Measurements from ENCODE around the gene IRF4. TPM values are rescaled to one million over a fixed set of nuclear protein-coding genes. Genes with fewer than 3 reads are reported as not detected.
A peak's percentile ranks its signal among the peaks of the same experiment; 100 is the strongest.

IRF4 gene
- total and polyA plus RNA-seq, 10 donors = 8.7 to 91.3 (median 46.3) TPM

DNA sequence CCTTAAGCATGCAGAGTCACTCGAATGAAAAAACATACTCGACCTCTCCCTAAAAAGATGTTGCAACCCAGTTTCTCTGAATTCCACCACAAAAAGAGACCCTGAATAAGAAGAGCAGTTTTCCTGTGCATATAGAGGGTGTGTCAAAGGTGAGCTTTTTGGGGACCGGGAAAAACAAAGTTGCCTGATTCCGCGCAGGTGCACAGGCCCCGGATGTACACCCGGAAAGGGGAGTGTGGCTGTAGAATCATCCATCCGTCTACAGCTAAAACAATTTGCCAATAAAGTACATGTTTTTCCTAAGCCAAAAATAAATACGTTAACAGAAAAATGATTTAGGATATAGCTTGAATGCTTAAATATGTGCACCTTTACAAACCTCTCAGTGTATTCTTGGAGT is 41.2 kb upstream of the IRF4 start:
- H3K9me3 ChIP-seq = no peaks in the 10 kb centered on the region
- no peak for DNase-seq
- no peaks in the 10 kb centered on the region for H3K27me3 ChIP-seq (replicated peaks in 1 of 7)
- H3K27ac ChIP-seq = no peak overlapping the region
- H3K4me1 ChIP-seq = peaks cover 0 to 21% (median 20%) of the 10 kb centered on the region in 6 donors
- TF ChIP-seq, protein P1, sequence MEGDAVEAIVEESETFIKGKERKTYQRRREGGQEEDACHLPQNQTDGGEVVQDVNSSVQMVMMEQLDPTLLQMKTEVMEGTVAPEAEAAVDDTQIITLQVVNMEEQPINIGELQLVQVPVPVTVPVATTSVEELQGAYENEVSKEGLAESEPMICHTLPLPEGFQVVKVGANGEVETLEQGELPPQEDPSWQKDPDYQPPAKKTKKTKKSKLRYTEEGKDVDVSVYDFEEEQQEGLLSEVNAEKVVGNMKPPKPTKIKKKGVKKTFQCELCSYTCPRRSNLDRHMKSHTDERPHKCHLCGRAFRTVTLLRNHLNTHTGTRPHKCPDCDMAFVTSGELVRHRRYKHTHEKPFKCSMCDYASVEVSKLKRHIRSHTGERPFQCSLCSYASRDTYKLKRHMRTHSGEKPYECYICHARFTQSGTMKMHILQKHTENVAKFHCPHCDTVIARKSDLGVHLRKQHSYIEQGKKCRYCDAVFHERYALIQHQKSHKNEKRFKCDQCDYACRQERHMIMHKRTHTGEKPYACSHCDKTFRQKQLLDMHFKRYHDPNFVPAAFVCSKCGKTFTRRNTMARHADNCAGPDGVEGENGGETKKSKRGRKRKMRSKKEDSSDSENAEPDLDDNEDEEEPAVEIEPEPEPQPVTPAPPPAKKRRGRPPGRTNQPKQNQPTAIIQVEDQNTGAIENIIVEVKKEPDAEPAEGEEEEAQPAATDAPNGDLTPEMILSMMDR (IDR thresholded peaks at IDR 0.05 in 8 of 11, conservative IDR thresholded peaks at IDR 0.05 in 3 of 11) = no peak
- TF ChIP-seq POLR2AphosphoS5 (IDR thresholded peaks at IDR 0.05) (no peak), POLR2A (IDR thresholded peaks at IDR 0.05) (no peak)
- intact Hi-C loops (cut with DNase I; ENCODE audit: low total_unique reads) = no loop called here
- peaks cover 0 to 69% (median 21%) of the 10 kb centered on the region in 6 donors for H3K36me3 ChIP-seq
- H3K4me3 ChIP-seq = no peak overlapping the region
- WGBS, 5 donors = 86 to 94% (median 91%) methylated on average over 9 of the region's 9 CpGs

DNA sequence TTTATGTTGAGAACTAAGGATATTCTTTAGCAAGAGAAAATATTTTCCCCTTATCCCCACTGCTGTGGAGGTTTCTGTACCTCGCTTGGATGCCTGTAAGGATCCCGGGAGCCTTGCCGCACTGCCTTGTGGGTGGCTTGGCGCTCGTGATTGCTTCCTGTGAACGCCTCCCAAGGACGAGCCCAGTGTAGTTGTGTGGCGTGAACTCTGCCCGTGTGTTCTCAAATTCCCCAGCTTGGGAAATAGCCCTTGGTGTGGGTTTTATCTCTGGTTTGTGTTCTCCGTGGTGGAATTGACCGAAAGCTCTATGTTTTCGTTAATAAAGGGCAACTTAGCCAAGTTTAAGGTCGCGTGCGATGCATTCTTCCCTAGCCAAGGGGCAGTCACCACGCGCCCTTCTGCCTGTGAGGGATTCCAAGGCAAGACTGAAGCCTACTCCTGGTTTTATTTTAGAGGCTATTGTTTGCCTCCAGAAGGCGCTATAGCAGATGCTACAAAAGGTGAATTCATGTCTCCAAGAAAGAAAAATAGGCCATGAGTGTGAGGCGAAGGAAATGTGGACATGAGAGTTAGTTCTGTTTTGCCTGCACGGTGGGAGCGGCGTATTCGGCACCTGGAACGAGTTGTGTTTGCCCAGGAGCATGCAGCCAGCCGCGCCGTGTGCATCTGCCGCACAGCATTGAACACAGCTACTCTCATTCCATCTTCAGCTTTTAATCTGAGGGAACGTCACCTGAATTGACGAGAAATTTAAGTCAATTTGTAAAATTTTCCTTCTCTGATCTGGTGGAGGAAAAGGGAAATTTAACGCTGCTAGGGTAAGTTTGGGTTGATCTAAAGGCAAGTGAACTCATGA is 40.3 kb upstream of the IRF4 start:
- Histone ChIP-seq H3K9me3 (no peaks in the 10 kb centered on the region), H3K27ac (no peak overlapping the region), H3K4me3 (no peak overlapping the region), H3K4me1 (peaks cover 0 to 30% (median 27%) of the 10 kb centered on the region in 6 donors), H3K36me3 (peaks cover 0 to 64% (median 21%) of the 10 kb centered on the region in 6 donors), H3K27me3 (replicated peaks in 1 of 7) (no peaks in the 10 kb centered on the region)
- TF ChIP-seq, protein P1 (IDR thresholded peaks at IDR 0.05 in 8 of 11, conservative IDR thresholded peaks at IDR 0.05 in 3 of 11) = no peak
- TF ChIP-seq POLR2AphosphoS5 (IDR thresholded peaks at IDR 0.05) = no peak
- 87 to 92% (median 89%) methylated on average over 31 of the region's 31 CpGs for WGBS, 5 donors
- intact Hi-C loops (cut with DNase I; ENCODE audit: low total_unique reads) = no loop called here
- DNase-seq = no peak

DNA sequence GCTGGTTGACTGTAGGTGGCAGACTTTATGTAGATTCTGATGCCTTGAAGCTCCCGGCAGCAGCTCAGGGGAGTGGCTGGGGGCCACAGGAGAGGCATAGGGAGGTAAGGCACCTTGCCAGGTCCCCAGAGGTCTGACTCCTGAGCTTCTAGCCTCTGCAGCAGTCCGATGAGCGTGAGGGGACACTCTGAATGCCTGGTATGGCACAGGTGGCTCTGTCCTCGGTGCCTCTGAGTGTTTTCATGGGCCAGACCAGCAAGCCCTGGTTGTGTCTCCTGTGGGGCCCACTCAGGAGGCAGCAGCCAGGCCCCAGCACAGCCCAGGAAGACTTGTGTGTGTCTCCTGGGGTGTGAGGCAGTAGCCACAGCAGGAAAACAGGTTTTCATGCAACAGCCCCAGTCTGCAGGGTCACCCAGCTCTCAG is 39.7 kb upstream of the IRF4 start:
- peaks cover 0 to 30% (median 26%) of the 10 kb centered on the region in 6 donors for H3K4me1 ChIP-seq
- no peaks in the 10 kb centered on the region for H3K27me3 ChIP-seq (replicated peaks in 1 of 7)
- 79 to 86% (median 82%) methylated on average over 4 of the region's 4 CpGs for WGBS, 5 donors
- TF ChIP-seq POLR2A (IDR thresholded peaks at IDR 0.05) (no peak), POLR2AphosphoS5 (IDR thresholded peaks at IDR 0.05) (no peak)
- TF ChIP-seq, protein P1 (IDR thresholded peaks at IDR 0.05 in 8 of 11, conservative IDR thresholded peaks at IDR 0.05 in 3 of 11) = no peak
- intact Hi-C loops (cut with DNase I; ENCODE audit: low total_unique reads) = no loop called here
- no peak for DNase-seq
- H3K27ac ChIP-seq = no peak overlapping the region
- no peak overlapping the region for H3K4me3 ChIP-seq
- H3K36me3 ChIP-seq = peaks cover 0 to 58% (median 21%) of the 10 kb centered on the region in 6 donors
- H3K9me3 ChIP-seq = no peaks in the 10 kb centered on the region

DNA sequence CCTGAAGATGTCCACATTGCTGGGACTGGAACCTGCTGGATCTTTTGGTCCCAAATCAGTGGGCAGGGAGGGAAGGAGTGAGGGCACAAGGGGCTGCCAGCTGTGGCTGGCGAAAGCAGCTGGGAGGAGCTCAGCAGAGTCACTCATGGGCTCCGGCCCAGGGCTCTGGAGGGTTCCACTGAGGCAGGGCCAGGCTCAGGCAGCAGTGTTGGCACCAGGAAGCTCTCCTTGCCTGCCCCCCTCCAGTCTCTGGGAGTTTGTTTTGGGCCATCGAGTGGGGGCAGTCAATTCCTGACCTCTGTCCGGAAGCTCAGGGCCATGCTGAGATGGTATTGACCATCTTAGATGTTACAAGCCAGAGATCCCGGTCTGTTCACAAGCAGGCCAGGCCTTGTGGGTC is 39.1 kb upstream of the IRF4 start:
- Histone ChIP-seq H3K36me3 (peaks cover 0 to 55% (median 21%) of the 10 kb centered on the region in 6 donors), H3K4me3 (no peak overlapping the region), H3K4me1 (peaks cover 0 to 30% (median 25%) of the 10 kb centered on the region in 6 donors), H3K27ac (no peak overlapping the region), H3K27me3 (replicated peaks in 1 of 7) (no peaks in the 10 kb centered on the region), H3K9me3 (no peaks in the 10 kb centered on the region)
- no peak for TF ChIP-seq POLR2A (IDR thresholded peaks at IDR 0.05)
- peak in 1 of 3 donors; percentile 17 for TF ChIP-seq POLR2AphosphoS5 (IDR thresholded peaks at IDR 0.05)
- WGBS, 5 donors = 86 to 93% (median 87%) methylated on average over 5 of the region's 5 CpGs
- no peak for DNase-seq
- intact Hi-C loops (cut with DNase I; ENCODE audit: low total_unique reads) = no loop called here
